HG03558 (cell line): ENCODE data around the gene NDFIP2.
"Not testable (repeated sequence)": the region's sequence is repeated elsewhere in the genome, so short reads cannot be mapped to it uniquely, and the experiment has no call there.

Experiments used
- ATAC-seq: cut with Tn5 transposase; IDR thresholded peaks from one replicate; pipeline ENCODE4 v1.9.1; 2021; ENCODE audit warnings: moderate number of reproducible peaks; ENCODE audit not compliant: unreplicated experiment; ENCODE audit errors: extremely low read depth

NDFIP2 gene

GRCh38 chr13:79585033-79585432, 104.1 kb downstream of the NDFIP2 start:
- no peak for ATAC-seq

DNA sequence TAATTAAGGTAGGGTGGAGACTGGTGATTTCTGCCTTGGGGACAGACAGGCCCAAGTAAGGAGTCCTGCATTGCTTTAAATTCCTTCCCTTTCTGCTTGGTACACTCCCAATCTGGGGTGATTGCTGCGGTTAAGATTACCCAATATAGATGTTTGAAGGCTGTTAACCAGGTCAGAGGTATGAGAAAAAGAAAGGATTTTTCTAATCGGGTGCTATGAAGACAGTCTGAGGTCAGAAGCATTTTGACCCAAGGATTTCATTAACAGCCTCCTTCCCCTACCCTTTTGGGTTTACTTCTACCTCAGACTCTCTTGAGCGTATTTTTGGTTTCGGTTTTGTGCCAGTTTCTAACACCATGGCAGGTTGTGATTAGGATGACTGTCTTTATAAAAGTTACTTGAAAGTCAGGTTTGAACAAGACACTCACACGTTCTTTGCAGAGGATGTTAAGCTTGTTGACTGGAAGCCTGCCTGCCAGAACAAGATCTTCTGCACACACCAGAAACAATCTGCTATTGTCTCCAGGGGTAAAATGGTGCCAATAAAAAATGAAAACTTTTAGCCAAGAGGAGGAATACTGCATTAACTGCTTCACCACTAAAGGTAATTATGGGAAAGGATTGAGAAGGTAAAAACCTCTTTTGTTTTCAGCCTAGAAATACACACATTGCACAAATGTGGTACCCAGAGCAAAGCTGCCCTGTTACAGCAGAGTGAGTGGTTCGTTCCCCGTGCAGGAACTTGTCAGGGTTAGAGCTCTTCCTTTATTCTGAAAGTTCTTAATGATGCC, 108.8 kb downstream of the NDFIP2 start:
- no peak for ATAC-seq

GRCh38 chr13:79590394-79590676, 109.4 kb downstream of the NDFIP2 start:
- ATAC-seq = no peak

GRCh38 chr13:79591493-79591892, 110.5 kb downstream of the NDFIP2 start:
- no peak for ATAC-seq

- no peak for ATAC-seq
These were observed 112.2 kb downstream of the NDFIP2 start for GRCh38 chr13:79593121-79593520.

GRCh38 chr13:79593641-79594275, 112.8 kb downstream of the NDFIP2 start:
- ATAC-seq = no peak

DNA sequence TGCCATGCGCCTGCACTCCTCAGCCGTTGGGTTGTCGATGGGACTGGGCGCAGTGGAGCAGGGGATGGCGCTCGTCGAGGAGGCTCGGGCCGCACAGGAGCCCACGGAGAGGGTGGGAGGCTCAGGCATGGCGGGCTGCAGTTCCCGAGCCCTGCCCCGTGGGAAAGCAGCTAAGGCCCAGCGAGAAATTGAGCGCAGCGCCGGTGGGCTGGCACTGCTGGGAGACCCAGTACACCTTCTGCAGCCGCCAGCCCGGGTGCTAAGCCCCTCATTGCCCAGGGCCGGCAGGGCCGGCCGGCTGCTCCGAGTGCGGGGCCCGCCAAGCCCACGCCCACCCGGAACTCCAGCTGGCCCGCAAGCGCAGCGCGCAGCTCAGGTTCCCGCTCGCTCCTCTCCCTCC, 119.2 kb downstream of the NDFIP2 start:
- not testable (repeated sequence) for ATAC-seq

DNA sequence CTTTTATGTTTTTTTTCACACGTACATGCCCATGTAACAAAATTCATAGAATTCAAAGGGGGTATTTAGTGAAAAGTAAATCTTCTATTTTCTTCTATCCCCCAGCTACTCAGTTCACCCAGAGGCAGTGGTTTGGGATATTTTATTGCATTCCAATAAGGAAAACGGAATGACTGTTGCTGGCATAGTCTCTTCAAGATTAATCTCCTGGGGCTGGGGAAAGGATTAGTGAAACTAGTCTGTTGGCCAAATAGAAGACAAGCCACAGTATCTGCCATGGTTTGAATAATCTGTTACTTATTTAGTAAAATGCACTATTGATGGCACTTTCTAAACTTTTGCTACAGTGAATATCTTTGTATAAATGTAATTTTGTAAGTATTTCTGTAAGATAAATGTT, 122.0 kb downstream of the NDFIP2 start:
- no peak for ATAC-seq

DNA sequence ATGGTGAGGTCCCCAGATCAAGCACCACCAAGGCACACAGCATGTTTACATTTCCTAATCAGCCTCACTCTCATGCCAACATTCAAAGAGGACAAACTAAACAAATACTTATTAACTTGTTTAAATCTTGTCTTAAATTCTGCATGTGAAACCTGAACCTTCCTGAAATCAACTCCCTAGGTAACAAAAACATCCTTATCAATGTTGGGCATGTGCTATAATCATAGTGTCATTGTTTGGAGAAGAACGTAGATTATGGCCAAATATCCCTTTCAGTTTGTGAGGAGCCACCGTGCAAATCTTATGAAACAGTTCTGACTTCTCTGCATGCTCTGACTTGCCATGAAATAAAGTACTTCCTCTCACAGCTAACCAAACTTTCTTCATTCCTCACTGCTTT, 123.8 kb downstream of the NDFIP2 start:
- ATAC-seq = no peak
